ENCODE results near the gene SLC13A2. TPM values are rescaled to one million over a fixed set of nuclear protein-coding genes. Genes with fewer than 3 reads are reported as not detected.

The SLC13A2 gene
- total and polyA plus RNA-seq, 11 donors, result 0.03 TPM; not detected in 10

Other genes starting within 250 kb of the SLC13A2 start
- gene TMEM97, start 154.4 kb upstream of the SLC13A2 start, total RNA-seq, result 1 to 10 TPM; 2.5 to 6.0 (median 3.3) TPM
- gene TMEM97, start 154.4 kb upstream of the SLC13A2 start, polyA plus RNA-seq, result 1 to 10 TPM; 1.4 to 7.9 TPM
- gene IFT20, start 138.2 kb upstream of the SLC13A2 start, total RNA-seq, result 10 to 100 TPM in 6 of 9 donors, 1 to 10 TPM in 3; 7.9 to 16.7 (median 11.0) TPM
- gene IFT20, start 138.2 kb upstream of the SLC13A2 start, polyA plus RNA-seq, result 10 to 100 TPM; 17.4 to 18.9 TPM
- 10 to 100 TPM; 31.7 to 83.4 (median 50.3) TPM for gene TNFAIP1, start 137.9 kb upstream of the SLC13A2 start, total RNA-seq
- gene TNFAIP1, start 137.9 kb upstream of the SLC13A2 start, polyA plus RNA-seq, result 10 to 100 TPM; 11.9 to 47.8 TPM
- gene POLDIP2, start 116.1 kb upstream of the SLC13A2 start, total RNA-seq, result 100 to 1,000 TPM; 125 to 194 (median 163) TPM
- 100 to 1,000 TPM in 1 of 2 donors, 10 to 100 TPM in 1; 97.8 to 186 TPM for gene POLDIP2, start 116.1 kb upstream of the SLC13A2 start, polyA plus RNA-seq
- gene SEBOX, start 108.4 kb upstream of the SLC13A2 start, total RNA-seq, result not detected
- not detected for gene SEBOX, start 108.4 kb upstream of the SLC13A2 start, polyA plus RNA-seq
- gene VTN, start 103.3 kb upstream of the SLC13A2 start, total RNA-seq, result 100 to 1,000 TPM in 2 of 9 donors, 10 to 100 TPM in 7; 28.0 to 120 (median 67.3) TPM
- 10 to 100 TPM; 16.9 to 29.5 TPM for gene VTN, start 103.3 kb upstream of the SLC13A2 start, polyA plus RNA-seq
- gene SARM1, start 102.0 kb upstream of the SLC13A2 start, total RNA-seq, result 10 to 100 TPM in 4 of 9 donors, 1 to 10 TPM in 5; 4.7 to 11.3 (median 8.5) TPM
- 1 to 10 TPM; 3.7 to 4.4 TPM for gene SARM1, start 102.0 kb upstream of the SLC13A2 start, polyA plus RNA-seq
- gene SLC46A1, start 67.4 kb upstream of the SLC13A2 start, total RNA-seq, result 10 to 100 TPM in 2 of 9 donors, 1 to 10 TPM in 7; 3.4 to 13.9 (median 4.7) TPM
- gene SLC46A1, start 67.4 kb upstream of the SLC13A2 start, polyA plus RNA-seq, result 1 to 10 TPM; 2.6 to 3.7 TPM
- gene FOXN1, start 32.7 kb downstream of the SLC13A2 start, total RNA-seq, result not detected
- not detected for gene FOXN1, start 32.7 kb downstream of the SLC13A2 start, polyA plus RNA-seq
- gene UNC119, start 79.0 kb downstream of the SLC13A2 start, total RNA-seq, result 10 to 100 TPM; 12.8 to 30.7 (median 19.2) TPM
- 10 to 100 TPM; 18.4 to 23.7 TPM for gene UNC119, start 79.0 kb downstream of the SLC13A2 start, polyA plus RNA-seq
- gene PIGS, start 97.9 kb downstream of the SLC13A2 start, total RNA-seq, result 10 to 100 TPM; 44.7 to 83.1 (median 55.1) TPM
- 10 to 100 TPM; 10.4 to 88.4 TPM for gene PIGS, start 97.9 kb downstream of the SLC13A2 start, polyA plus RNA-seq
- 100 to 1,000 TPM; 154 to 677 (median 224) TPM for gene ALDOC, start 103.3 kb downstream of the SLC13A2 start, total RNA-seq
- gene ALDOC, start 103.3 kb downstream of the SLC13A2 start, polyA plus RNA-seq, result 100 to 1,000 TPM; 179 to 220 TPM
- 10 to 100 TPM in 1 of 9 donors, 1 to 10 TPM in 4, under 1 TPM in 4; 0.39 to 11.6 (median 1.5) TPM for gene SPAG5, start 125.4 kb downstream of the SLC13A2 start, total RNA-seq
- gene SPAG5, start 125.4 kb downstream of the SLC13A2 start, polyA plus RNA-seq, result 1 to 10 TPM in 1 of 2 donors, under 1 TPM in 1; 0.42 to 1.2 TPM
- gene RSKR, start 140.5 kb downstream of the SLC13A2 start, total RNA-seq, result 1 to 10 TPM; 2.8 to 8.3 (median 4.7) TPM
- 1 to 10 TPM; 3.6 to 3.9 TPM for gene RSKR, start 140.5 kb downstream of the SLC13A2 start, polyA plus RNA-seq
- 100 to 1,000 TPM in 2 of 9 donors, 10 to 100 TPM in 7; 63.6 to 116 (median 74.1) TPM for gene BLTP2, start 171.5 kb downstream of the SLC13A2 start, total RNA-seq
- 10 to 100 TPM; 19.8 to 44.9 TPM for gene BLTP2, start 171.5 kb downstream of the SLC13A2 start, polyA plus RNA-seq
- 10 to 100 TPM; 19.6 to 39.1 (median 34.2) TPM for gene SDF2, start 188.3 kb downstream of the SLC13A2 start, total RNA-seq
- gene SDF2, start 188.3 kb downstream of the SLC13A2 start, polyA plus RNA-seq, result 10 to 100 TPM; 21.9 to 58.6 TPM
- 10 to 100 TPM; 37.2 to 91.6 (median 49.1) TPM for gene SUPT6H, start 188.6 kb downstream of the SLC13A2 start, total RNA-seq
- 10 to 100 TPM; 31.7 to 34.5 TPM for gene SUPT6H, start 188.6 kb downstream of the SLC13A2 start, polyA plus RNA-seq
- gene PROCA1, start 238.2 kb downstream of the SLC13A2 start, total RNA-seq, result 1 to 10 TPM in 6 of 9 donors, under 1 TPM in 3; 0.65 to 2.3 (median 1.0) TPM
- gene PROCA1, start 238.2 kb downstream of the SLC13A2 start, polyA plus RNA-seq, result 1 to 10 TPM in 1 of 2 donors, under 1 TPM in 1; 0.64 to 2.6 TPM
- gene RAB34, start 244.2 kb downstream of the SLC13A2 start, total RNA-seq, result 10 to 100 TPM; 11.5 to 31.7 (median 14.9) TPM
- gene RAB34, start 244.2 kb downstream of the SLC13A2 start, polyA plus RNA-seq, result 10 to 100 TPM; 17.7 to 25.1 TPM
- gene RPL23A, start 246.3 kb downstream of the SLC13A2 start, total RNA-seq, result 1,000 to 10,000 TPM in 1 of 9 donors, 100 to 1,000 TPM in 8; 255 to 1,006 (median 869) TPM
- gene RPL23A, start 246.3 kb downstream of the SLC13A2 start, polyA plus RNA-seq, result 1,000 to 10,000 TPM in 1 of 2 donors, 100 to 1,000 TPM in 1; 458 to 1,439 TPM

Measured in heart left ventricle (tissue), 11 donors.